ENCODE results near the gene TNFAIP3.

- TF ChIP-seq CTCF (IDR thresholded peaks at IDR 0.05; ENCODE audit: poor library complexity): no peak
- TF ChIP-seq EZH2 (IDR thresholded peaks at IDR 0.05; ENCODE audit: borderline replicate concordance): no peak
Observed at GRCh38 chr6:137862419-137863090, 4.5 kb upstream of the TNFAIP3 start.

All from hepatocyte (in vitro differentiated cells).